ENCODE measurements around the gene GCH1.
"Not testable (repeated sequence)": the region's sequence is repeated elsewhere in the genome, so short reads cannot be mapped to it uniquely, and the experiment has no call there.

Gene GCH1

DNA sequence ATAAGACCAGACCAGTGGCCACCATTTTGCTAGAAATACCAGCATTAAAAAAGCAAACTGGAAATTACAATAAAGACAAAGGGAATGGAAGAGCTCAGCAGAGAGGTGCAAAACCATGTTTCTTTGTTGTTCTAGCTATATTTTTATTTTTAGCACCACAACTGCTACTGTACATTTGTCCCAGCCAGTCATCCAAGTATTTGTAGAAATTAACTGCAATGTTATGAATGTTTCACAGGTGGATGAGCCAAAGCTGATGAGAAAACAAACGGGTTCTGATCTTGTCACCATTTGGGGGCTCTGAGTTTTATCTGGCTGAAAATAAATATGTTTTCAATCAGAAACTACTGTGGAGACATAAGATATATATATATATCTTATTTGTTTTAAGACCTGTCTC lies 24.9 kb upstream of the GCH1 start:
- no peak for DNase-seq (ENCODE audit: low spot score in 2 of 2)
- H3K4me1 ChIP-seq, result no peaks in the 10 kb centered on the region
- no peaks in the 10 kb centered on the region for H3K27me3 ChIP-seq (ENCODE audit: low read depth)
- no peaks in the 10 kb centered on the region; the same call in 1 of the 2 replicates for H3K36me3 ChIP-seq (replicated peaks)
- H3K9me3 ChIP-seq, result no peaks in the 10 kb centered on the region
- H3K4me3 ChIP-seq, result no peak overlapping the region
- in situ Hi-C loops (cut with MboI; ENCODE audit: low sequenced_read_pairs), result no loop called here

DNA sequence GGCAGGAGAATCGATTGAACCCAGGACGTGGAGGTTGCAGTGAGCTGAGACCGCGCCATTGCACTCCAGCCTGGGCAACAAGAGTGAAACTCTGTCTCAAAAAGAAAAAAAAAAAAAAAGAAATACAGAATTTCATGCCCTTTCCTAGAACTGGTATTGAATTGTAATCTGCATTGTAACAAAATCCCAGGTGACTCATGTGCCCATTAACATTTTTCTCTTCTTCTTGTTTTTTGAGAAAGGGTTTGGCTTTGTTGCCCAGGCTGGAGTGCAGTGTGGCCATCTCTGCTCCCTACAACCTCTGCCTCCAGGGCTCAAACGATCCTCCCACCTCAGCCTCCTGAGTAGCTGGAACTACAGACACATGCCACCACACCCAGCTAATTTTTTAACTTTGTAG lies 23.9 kb upstream of the GCH1 start:
- H3K9me3 ChIP-seq; H3K27me3 ChIP-seq (ENCODE audit: low read depth); DNase-seq (ENCODE audit: low spot score in 2 of 2); H3K36me3 ChIP-seq (replicated peaks); in situ Hi-C loops (cut with MboI; ENCODE audit: low sequenced_read_pairs); H3K4me3 ChIP-seq; H3K4me1 ChIP-seq: not testable (repeated sequence)

GRCh38 chr14:54922598-54922997 lies 20.0 kb upstream of the GCH1 start:
- Histone ChIP-seq H3K4me3 (no peak overlapping the region), H3K4me1 (no peaks in the 10 kb centered on the region), H3K27me3 (ENCODE audit: low read depth) (no peaks in the 10 kb centered on the region), H3K9me3 (no peaks in the 10 kb centered on the region), H3K36me3 (replicated peaks) (no peaks in the 10 kb centered on the region)
- in situ Hi-C loops (cut with MboI; ENCODE audit: low sequenced_read_pairs), result no loop called here
- DNase-seq (ENCODE audit: low spot score in 2 of 2), result no peak

- Histone ChIP-seq H3K4me1 (no peaks in the 10 kb centered on the region), H3K9me3 (no peaks in the 10 kb centered on the region), H3K27me3 (ENCODE audit: low read depth) (no peaks in the 10 kb centered on the region), H3K4me3 (no peak overlapping the region), H3K36me3 (replicated peaks) (no peaks in the 10 kb centered on the region)
- DNase-seq (ENCODE audit: low spot score in 2 of 2), result no peak
- in situ Hi-C loops (cut with MboI; ENCODE audit: low sequenced_read_pairs), result no loop called here
These were observed 17.4 kb upstream of the GCH1 start for GRCh38 chr14:54920052-54920451.

DNA sequence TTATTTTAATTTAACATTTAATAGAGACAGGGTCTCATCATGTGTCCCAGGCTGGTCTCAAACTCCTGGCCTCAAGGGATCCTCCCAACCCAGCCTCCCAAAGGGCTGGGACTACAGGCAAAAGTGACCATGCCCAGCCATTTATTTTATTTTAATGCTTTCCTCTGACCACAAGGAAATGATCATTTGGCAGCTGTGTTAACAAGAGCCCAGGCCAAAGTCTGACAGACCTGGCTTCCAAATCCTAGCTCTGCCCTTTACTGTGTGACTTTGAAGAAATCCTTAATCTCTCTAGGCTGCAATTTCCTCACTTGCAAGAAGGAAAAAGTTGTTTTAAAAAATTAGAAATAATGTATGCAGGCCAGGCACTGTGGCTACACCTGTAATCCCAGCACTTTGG lies 16.7 kb upstream of the GCH1 start:
- in situ Hi-C loops (cut with MboI; ENCODE audit: low sequenced_read_pairs), result no loop called here
- H3K27me3 ChIP-seq (ENCODE audit: low read depth), result no peaks in the 10 kb centered on the region
- H3K36me3 ChIP-seq (replicated peaks), result no peaks in the 10 kb centered on the region
- no peak for DNase-seq (ENCODE audit: low spot score in 2 of 2)
- no peaks in the 10 kb centered on the region for H3K4me1 ChIP-seq
- H3K9me3 ChIP-seq, result no peaks in the 10 kb centered on the region
- H3K4me3 ChIP-seq, result no peak overlapping the region

GRCh38 chr14:54918427-54918826 lies 15.8 kb upstream of the GCH1 start:
- DNase-seq (ENCODE audit: low spot score in 2 of 2), result no peak
- Histone ChIP-seq H3K27me3 (ENCODE audit: low read depth) (no peaks in the 10 kb centered on the region), H3K4me1 (no peaks in the 10 kb centered on the region), H3K4me3 (no peak overlapping the region), H3K36me3 (replicated peaks) (no peaks in the 10 kb centered on the region), H3K9me3 (no peaks in the 10 kb centered on the region)
- in situ Hi-C loops (cut with MboI; ENCODE audit: low sequenced_read_pairs), result no loop called here

GRCh38 chr14:54916101-54916500 lies 13.5 kb upstream of the GCH1 start:
- Histone ChIP-seq H3K36me3 (replicated peaks) (no peaks in the 10 kb centered on the region), H3K4me3 (no peak overlapping the region), H3K27me3 (ENCODE audit: low read depth) (no peaks in the 10 kb centered on the region), H3K9me3 (no peaks in the 10 kb centered on the region), H3K4me1 (no peaks in the 10 kb centered on the region)
- no peak for DNase-seq (ENCODE audit: low spot score in 2 of 2)
- in situ Hi-C loops (cut with MboI; ENCODE audit: low sequenced_read_pairs), result no loop called here

- no peak for DNase-seq (ENCODE audit: low spot score in 2 of 2)
- Histone ChIP-seq H3K4me3 (no peak overlapping the region), H3K27me3 (ENCODE audit: low read depth) (no peaks in the 10 kb centered on the region), H3K9me3 (no peaks in the 10 kb centered on the region), H3K4me1 (no peaks in the 10 kb centered on the region), H3K36me3 (replicated peaks) (no peaks in the 10 kb centered on the region)
- in situ Hi-C loops (cut with MboI; ENCODE audit: low sequenced_read_pairs), result no loop called here
These were observed 7.4 kb upstream of the GCH1 start for GRCh38 chr14:54909817-54910558.

- H3K4me3 ChIP-seq; in situ Hi-C loops (cut with MboI; ENCODE audit: low sequenced_read_pairs); H3K4me1 ChIP-seq; H3K27me3 ChIP-seq (ENCODE audit: low read depth); H3K36me3 ChIP-seq (replicated peaks); DNase-seq (ENCODE audit: low spot score in 2 of 2); H3K9me3 ChIP-seq: not testable (repeated sequence)
These were observed 6.3 kb upstream of the GCH1 start for GRCh38 chr14:54908973-54909372.

- Histone ChIP-seq H3K4me3 (no peak overlapping the region), H3K9me3 (no peaks in the 10 kb centered on the region), H3K4me1 (no peaks in the 10 kb centered on the region), H3K27me3 (ENCODE audit: low read depth) (no peaks in the 10 kb centered on the region), H3K36me3 (replicated peaks) (no peaks in the 10 kb centered on the region)
- in situ Hi-C loops (cut with MboI; ENCODE audit: low sequenced_read_pairs), result no loop called here
- no peak for DNase-seq (ENCODE audit: low spot score in 2 of 2)
These were observed 5.6 kb upstream of the GCH1 start for GRCh38 chr14:54908190-54908589.

DNA sequence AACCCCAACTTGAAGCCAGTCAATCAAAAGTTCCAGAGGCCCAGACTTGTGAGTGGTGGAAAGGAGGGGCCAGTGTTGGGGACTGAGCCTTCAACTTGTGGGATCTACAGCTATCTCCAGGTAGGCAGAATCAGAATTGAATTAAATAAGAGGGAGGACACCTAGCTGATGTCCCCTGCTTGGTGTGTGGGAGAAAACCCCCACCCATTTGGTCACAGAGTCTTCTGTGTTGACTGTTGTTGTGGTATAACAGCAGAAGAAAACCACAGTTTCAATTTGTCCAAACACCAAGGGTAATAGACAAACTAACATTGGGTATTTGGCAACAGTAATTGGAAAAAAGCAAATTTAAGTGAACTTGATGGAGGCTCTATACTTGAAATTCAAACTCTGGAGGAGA lies 3.4 kb upstream of the GCH1 start:
- H3K4me3 ChIP-seq, result no peak overlapping the region
- no peaks in the 10 kb centered on the region for H3K36me3 ChIP-seq (replicated peaks)
- in situ Hi-C loops (cut with MboI; ENCODE audit: low sequenced_read_pairs), result no loop called here
- no peaks in the 10 kb centered on the region for H3K27me3 ChIP-seq (ENCODE audit: low read depth)
- DNase-seq (ENCODE audit: low spot score in 2 of 2), result no peak
- no peaks in the 10 kb centered on the region for H3K4me1 ChIP-seq
- no peaks in the 10 kb centered on the region for H3K9me3 ChIP-seq

- Histone ChIP-seq H3K4me3 (peak overlapping the region; percentile 86), H3K27me3 (ENCODE audit: low read depth) (no peaks in the 10 kb centered on the region), H3K4me1 (peaks cover 4% of the 10 kb centered on the region; the same call in 1 of the 2 replicates), H3K36me3 (replicated peaks) (no peaks in the 10 kb centered on the region), H3K9me3 (no peaks in the 10 kb centered on the region)
- in situ Hi-C loops (cut with MboI; ENCODE audit: low sequenced_read_pairs), result no loop called here
- DNase-seq (ENCODE audit: low spot score in 2 of 2), result peak; percentile 58 to 83
These were observed 494 bp downstream of the GCH1 start for GRCh38 chr14:54902143-54902520.

- no peaks in the 10 kb centered on the region for H3K27me3 ChIP-seq (ENCODE audit: low read depth)
- peaks cover 4% of the 10 kb centered on the region; the same call in 1 of the 2 replicates for H3K4me1 ChIP-seq
- H3K36me3 ChIP-seq (replicated peaks), result no peaks in the 10 kb centered on the region
- peak in 1 of 2 experiments; percentile 22 for DNase-seq (ENCODE audit: low spot score in 2 of 2)
- in situ Hi-C loops (cut with MboI; ENCODE audit: low sequenced_read_pairs), result no loop called here
- H3K4me3 ChIP-seq, result peak overlapping the region; percentile 86
- no peaks in the 10 kb centered on the region for H3K9me3 ChIP-seq
These were observed 1.1 kb downstream of the GCH1 start for GRCh38 chr14:54901380-54902142.

DNA sequence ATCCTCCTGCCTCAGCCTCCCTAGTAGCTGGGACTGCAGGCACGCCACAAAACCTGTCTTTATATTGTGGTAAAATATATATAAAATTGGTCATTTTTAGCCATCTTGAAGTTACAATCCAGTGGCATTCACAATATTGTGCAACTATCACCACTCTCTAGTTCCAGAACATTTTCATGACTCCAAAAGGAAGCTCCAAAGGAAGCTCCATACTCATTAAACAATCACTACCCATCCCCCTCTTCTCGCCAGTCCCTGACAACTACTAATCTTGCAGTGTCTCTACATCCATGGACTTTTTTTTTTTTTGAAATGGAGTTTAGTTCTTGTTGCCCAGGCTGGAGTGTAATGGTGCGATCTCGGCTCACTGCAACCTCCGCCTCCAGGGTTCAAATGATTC lies 3.1 kb downstream of the GCH1 start:
- Histone ChIP-seq H3K4me3 (no peak overlapping the region), H3K36me3 (replicated peaks) (no peaks in the 10 kb centered on the region), H3K9me3 (no peaks in the 10 kb centered on the region), H3K4me1 (peaks cover 4% of the 10 kb centered on the region; the same call in 1 of the 2 replicates), H3K27me3 (ENCODE audit: low read depth) (no peaks in the 10 kb centered on the region)
- DNase-seq (ENCODE audit: low spot score in 2 of 2), result no peak
- in situ Hi-C loops (cut with MboI; ENCODE audit: low sequenced_read_pairs), result no loop called here
